Tibial nerve (tissue), 3 donors: ENCODE data around the gene GSG1L.

ENCODE experiments used
- CTCF ChIP-seq, 5 experiments: fragments of 200-600 bp in 3 of 5; fragments of 450-650 bp in 2 of 5; sonication (generic) in 3 of 5; IDR thresholded peaks; one replicate each; pipeline ENCODE4 v1.5.1; 2016 to 2019; ENCODE audit warnings: antibody characterized with exemption in 5 of 5, mild to moderate bottlenecking in 3 of 5, moderate library complexity in 2 of 5
- POLR2A ChIP-seq, 2 donors: fragments of 450-650 bp; IDR thresholded peaks; one replicate each; pipeline ENCODE4 v1.6.1; 2017; ENCODE audit warnings: antibody characterized with exemption in 2 of 2, mild to moderate bottlenecking in 2 of 2, moderate library complexity in 2 of 2

- TF ChIP-seq CTCF (IDR thresholded peaks at IDR 0.05) = no peak
- no peak for TF ChIP-seq POLR2A (IDR thresholded peaks at IDR 0.05)
These were observed 28.1 kb upstream of the GSG1L start for GRCh38 chr16:28091656-28092055.
